Left renal cortex interstitium (tissue), 4 donors: Measurements from ENCODE around the gene SCYL1. TPM values are rescaled to one million over a fixed set of nuclear protein-coding genes. Genes with fewer than 3 reads are reported as not detected.
A peak's percentile ranks its signal among the peaks of the same experiment; 100 is the strongest.

Experiments
- DNase-seq, 4 donors: peaks; one replicate each; pipeline ENCODE4 v3.0.0-alpha.2; 2013; ENCODE audit warnings: low read depth in 4 of 4, low spot score in 2 of 4, missing footprints in 1 of 4
- polyA plus RNA-seq, 4 donors: library from polyadenylated mRNA; unstranded; fragments of 120-200 nt; gene quantifications; one replicate each; pipeline ENCODE4 v1.2.1, GENCODE V29; 2013; ENCODE audit not compliant: insufficient read length in 4 of 4

The SCYL1 gene
- polyA plus RNA-seq, 4 donors = 63.1 to 86.0 (median 75.2) TPM

DNA sequence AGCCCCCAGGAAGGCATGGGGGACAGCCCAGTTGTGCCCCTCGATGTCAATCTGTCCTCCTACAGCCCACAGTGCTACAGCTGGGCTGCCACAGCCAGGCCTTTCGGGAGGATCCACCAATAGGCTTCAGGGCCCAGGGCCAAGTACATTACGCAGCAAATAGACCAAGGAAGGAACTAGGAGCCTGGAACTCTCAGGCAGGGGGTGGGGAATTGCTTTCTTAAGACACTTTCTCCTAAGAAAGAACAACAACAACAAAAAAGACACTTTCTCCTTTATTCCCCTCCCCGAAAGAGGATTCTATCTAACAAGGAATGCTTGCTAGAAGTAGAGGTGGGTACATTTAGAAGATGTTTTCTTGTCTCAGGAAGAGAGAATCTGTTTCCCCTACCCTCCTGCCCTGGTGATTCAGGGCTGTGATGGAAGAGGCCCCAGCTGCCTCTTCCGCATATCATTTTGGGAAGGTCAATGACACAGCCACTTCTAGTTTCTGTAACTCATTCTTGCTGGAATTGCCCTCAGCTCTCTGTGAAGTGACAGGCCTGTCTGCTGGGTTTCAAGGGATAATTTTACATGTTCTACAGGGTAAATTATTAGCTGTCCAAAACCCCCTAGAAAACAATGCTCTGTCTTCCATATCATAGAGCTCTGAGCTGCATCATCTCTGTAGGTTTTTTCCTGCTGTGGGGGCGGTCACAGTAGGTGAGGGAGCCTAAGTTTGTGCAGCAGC lies 32.1 kb upstream of the SCYL1 start:
- peak in 1 of 4 donors; percentile 49 for DNase-seq

DNA sequence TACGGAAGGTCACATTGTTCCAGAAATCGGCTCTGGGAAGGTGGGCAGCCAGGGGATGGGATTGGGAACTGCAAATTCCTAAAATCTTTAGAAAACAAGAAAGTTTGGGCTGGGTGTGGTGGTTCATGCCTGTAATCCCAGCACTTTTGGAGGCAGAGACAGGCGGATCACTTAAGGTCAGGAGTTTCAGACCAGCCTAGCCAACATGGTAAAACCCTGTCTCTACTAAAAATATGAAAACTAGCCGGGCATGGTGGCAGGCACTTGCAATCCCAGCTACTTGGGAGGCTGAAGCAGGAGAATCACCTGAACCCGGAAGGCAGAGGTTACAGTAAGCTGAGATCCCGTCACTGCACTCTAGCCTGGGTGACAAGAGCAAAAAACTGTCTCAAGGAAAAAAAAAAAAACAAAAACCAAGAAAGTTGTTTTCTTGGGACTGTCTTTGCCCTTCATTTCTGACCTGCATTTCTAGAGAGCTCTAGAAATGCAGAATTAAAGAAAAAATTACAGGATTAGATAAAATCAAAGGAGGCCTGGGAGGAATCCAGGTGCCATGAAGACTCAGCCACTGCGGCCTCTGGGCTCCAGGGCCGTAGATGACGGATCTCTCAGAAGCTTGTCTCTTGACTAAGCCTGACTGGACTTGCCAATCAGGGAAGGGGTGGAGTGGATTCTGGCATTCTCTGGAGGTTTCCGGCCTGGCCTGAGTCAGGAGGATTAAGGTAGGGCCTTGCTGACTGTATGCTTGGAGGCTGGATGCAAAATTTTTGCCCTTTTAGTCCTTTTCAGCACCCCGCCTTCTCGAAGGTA lies 31.3 kb upstream of the SCYL1 start:
- DNase-seq = no peak

DNA sequence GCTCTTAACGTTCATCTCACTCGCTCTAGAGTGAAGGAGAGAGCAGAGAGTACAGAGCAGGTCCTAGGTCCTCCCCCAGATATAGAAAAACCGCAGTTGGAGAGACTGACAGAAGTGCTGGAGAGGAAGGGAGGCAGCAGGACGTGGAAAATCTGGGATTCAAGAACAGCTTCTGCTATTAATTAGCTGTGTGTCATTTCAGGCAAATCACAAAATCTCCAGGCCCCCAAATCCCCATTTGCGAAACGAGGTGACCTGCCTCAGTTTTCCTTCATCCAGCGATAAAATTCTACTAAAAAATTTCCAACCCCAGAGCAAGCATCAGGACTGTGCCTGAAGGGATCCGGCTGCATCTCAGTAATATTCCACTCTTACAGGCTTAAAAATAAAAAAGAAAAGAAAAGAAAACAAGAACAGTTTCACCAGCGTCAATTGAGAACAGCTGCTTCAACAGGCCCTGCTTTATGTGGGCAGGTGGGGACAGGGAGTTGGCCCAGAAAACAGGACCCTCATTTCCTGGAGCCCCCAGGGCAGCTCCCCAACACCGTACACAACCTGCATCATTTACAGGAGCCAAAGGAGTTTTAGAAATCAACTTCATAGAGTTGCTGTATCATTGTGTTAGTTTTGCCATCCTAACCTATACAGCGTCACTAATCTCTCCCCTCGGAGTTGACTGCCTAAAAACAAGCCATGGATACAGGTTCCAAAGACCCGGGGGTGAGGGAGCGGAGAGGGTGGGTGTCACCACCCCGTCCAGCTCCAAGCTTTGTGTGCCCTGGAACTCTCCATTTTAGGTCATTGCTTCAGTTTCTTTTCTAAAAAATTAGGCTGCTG lies 28.4 kb upstream of the SCYL1 start:
- no peak for DNase-seq

DNA sequence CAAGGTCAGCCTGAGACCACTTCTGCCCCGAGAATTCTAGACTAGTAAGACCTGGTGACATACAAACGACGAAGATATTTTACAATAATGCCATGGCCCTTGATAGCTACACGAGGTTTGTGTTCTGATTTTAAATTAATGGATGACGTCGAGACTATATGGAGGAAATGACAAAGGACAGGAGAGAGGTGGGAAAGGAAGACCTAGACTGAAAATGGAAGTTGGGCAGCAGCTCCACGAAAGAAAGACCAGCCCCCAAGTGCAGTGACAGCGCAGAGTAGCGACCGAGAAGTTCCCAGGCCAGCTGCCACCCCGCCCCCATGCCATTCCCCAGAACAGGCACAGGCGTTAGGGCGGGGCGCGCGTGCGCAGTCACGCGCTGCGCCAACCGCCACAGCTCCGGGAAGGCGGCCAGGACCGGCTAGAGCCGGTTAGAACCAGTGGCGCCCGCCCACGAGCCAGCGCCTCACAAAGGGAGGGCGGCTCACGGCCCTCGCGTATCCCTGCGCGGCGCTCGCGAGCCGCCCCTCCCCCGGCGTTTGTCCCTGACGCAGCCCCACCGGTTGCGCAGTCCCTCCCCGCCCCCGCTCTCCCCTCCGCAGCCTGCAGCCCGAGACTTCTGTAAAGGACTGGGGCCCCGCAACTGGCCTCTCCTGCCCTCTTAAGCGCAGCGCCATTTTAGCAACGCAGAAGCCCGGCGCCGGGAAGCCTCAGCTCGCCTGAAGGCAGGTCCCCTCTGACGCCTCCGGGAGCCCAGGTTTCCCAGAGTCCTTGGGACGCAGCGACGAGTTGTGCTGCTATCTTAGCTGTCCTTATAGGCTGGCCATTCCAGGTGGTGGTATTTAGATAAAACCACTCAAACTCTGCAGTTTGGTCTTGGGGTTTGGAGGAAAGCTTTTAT lies 27.5 kb upstream of the SCYL1 start:
- peak in 3 of 4 donors; percentile 96 to 98 (median 97) for DNase-seq

DNA sequence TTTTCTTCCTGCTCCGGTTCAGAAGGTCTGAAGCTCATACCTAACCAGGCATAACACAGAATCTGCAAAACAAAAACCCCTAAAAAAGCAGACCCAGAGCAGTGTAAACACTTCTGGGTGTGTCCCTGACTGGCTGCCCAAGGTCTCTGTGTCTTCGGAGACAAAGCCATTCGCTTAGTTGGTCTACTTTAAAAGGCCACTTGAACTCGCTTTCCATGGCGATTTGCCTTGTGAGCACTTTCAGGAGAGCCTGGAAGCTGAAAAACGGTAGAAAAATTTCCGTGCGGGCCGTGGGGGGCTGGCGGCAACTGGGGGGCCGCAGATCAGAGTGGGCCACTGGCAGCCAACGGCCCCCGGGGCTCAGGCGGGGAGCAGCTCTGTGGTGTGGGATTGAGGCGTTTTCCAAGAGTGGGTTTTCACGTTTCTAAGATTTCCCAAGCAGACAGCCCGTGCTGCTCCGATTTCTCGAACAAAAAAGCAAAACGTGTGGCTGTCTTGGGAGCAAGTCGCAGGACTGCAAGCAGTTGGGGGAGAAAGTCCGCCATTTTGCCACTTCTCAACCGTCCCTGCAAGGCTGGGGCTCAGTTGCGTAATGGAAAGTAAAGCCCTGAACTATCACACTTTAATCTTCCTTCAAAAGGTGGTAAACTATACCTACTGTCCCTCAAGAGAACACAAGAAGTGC lies 26.7 kb upstream of the SCYL1 start:
- DNase-seq = peak in 1 of 4 donors; percentile 55

DNA sequence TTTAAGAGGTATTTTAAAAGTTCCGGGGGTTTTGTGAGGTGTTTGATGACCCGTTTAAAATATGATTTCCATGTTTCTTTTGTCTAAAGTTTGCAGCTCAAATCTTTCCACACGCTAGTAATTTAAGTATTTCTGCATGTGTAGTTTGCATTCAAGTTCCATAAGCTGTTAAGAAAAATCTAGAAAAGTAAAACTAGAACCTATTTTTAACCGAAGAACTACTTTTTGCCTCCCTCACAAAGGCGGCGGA lies 26.2 kb upstream of the SCYL1 start:
- DNase-seq = no peak

DNA sequence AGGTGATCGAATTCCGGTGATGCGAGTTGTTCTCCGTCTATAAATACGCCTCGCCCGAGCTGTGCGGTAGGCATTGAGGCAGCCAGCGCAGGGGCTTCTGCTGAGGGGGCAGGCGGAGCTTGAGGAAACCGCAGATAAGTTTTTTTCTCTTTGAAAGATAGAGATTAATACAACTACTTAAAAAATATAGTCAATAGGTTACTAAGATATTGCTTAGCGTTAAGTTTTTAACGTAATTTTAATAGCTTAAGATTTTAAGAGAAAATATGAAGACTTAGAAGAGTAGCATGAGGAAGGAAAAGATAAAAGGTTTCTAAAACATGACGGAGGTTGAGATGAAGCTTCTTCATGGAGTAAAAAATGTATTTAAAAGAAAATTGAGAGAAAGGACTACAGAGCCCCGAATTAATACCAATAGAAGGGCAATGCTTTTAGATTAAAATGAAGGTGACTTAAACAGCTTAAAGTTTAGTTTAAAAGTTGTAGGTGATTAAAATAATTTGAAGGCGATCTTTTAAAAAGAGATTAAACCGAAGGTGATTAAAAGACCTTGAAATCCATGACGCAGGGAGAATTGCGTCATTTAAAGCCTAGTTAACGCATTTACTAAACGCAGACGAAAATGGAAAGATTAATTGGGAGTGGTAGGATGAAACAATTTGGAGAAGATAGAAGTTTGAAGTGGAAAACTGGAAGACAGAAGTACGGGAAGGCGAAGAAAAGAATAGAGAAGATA lies 25.7 kb upstream of the SCYL1 start, which contains the start of gene MALAT1:
Gene MALAT1, plus strand, starts transcription at position 69 of the 736 bp plus-strand sequence.
- peak in 3 of 4 donors; percentile 94 to 96 (median 96) for DNase-seq

DNA sequence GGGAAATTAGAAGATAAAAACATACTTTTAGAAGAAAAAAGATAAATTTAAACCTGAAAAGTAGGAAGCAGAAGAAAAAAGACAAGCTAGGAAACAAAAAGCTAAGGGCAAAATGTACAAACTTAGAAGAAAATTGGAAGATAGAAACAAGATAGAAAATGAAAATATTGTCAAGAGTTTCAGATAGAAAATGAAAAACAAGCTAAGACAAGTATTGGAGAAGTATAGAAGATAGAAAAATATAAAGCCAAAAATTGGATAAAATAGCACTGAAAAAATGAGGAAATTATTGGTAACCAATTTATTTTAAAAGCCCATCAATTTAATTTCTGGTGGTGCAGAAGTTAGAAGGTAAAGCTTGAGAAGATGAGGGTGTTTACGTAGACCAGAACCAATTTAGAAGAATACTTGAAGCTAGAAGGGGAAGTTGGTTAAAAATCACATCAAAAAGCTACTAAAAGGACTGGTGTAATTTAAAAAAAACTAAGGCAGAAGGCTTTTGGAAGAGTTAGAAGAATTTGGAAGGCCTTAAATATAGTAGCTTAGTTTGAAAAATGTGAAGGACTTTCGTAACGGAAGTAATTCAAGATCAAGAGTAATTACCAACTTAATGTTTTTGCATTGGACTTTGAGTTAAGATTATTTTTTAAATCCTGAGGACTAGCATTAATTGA lies 25.0 kb upstream of the SCYL1 start:
- DNase-seq = no peak

DNA sequence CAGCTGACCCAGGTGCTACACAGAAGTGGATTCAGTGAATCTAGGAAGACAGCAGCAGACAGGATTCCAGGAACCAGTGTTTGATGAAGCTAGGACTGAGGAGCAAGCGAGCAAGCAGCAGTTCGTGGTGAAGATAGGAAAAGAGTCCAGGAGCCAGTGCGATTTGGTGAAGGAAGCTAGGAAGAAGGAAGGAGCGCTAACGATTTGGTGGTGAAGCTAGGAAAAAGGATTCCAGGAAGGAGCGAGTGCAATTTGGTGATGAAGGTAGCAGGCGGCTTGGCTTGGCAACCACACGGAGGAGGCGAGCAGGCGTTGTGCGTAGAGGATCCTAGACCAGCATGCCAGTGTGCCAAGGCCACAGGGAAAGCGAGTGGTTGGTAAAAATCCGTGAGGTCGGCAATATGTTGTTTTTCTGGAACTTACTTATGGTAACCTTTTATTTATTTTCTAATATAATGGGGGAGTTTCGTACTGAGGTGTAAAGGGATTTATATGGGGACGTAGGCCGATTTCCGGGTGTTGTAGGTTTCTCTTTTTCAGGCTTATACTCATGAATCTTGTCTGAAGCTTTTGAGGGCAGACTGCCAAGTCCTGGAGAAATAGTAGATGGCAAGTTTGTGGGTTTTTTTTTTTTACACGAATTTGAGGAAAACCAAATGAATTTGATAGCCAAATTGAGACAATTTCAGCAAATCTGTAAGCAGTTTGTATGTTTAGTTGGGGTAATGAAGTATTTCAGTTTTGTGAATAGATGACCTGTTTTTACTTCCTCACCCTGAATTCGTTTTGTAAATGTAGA lies 24.3 kb upstream of the SCYL1 start:
- peak in 1 of 4 donors; percentile 61 for DNase-seq

DNA sequence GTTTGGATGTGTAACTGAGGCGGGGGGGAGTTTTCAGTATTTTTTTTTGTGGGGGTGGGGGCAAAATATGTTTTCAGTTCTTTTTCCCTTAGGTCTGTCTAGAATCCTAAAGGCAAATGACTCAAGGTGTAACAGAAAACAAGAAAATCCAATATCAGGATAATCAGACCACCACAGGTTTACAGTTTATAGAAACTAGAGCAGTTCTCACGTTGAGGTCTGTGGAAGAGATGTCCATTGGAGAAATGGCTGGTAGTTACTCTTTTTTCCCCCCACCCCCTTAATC lies 23.8 kb upstream of the SCYL1 start:
- DNase-seq = no peak

DNA sequence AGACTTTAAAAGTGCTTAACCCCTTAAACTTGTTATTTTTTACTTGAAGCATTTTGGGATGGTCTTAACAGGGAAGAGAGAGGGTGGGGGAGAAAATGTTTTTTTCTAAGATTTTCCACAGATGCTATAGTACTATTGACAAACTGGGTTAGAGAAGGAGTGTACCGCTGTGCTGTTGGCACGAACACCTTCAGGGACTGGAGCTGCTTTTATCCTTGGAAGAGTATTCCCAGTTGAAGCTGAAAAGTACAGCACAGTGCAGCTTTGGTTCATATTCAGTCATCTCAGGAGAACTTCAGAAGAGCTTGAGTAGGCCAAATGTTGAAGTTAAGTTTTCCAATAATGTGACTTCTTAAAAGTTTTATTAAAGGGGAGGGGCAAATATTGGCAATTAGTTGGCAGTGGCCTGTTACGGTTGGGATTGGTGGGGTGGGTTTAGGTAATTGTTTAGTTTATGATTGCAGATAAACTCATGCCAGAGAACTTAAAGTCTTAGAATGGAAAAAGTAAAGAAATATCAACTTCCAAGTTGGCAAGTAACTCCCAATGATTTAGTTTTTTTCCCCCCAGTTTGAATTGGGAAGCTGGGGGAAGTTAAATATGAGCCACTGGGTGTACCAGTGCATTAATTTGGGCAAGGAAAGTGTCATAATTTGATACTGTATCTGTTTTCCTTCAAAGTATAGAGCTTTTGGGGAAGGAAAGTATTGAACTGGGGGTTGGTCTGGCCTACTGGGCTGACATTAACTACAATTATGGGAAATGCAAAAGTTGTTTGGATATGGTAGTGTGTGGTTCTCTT lies 23.2 kb upstream of the SCYL1 start:
- no peak for DNase-seq

DNA sequence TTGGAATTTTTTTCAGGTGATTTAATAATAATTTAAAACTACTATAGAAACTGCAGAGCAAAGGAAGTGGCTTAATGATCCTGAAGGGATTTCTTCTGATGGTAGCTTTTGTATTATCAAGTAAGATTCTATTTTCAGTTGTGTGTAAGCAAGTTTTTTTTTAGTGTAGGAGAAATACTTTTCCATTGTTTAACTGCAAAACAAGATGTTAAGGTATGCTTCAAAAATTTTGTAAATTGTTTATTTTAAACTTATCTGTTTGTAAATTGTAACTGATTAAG lies 22.7 kb upstream of the SCYL1 start:
- no peak for DNase-seq

DNA sequence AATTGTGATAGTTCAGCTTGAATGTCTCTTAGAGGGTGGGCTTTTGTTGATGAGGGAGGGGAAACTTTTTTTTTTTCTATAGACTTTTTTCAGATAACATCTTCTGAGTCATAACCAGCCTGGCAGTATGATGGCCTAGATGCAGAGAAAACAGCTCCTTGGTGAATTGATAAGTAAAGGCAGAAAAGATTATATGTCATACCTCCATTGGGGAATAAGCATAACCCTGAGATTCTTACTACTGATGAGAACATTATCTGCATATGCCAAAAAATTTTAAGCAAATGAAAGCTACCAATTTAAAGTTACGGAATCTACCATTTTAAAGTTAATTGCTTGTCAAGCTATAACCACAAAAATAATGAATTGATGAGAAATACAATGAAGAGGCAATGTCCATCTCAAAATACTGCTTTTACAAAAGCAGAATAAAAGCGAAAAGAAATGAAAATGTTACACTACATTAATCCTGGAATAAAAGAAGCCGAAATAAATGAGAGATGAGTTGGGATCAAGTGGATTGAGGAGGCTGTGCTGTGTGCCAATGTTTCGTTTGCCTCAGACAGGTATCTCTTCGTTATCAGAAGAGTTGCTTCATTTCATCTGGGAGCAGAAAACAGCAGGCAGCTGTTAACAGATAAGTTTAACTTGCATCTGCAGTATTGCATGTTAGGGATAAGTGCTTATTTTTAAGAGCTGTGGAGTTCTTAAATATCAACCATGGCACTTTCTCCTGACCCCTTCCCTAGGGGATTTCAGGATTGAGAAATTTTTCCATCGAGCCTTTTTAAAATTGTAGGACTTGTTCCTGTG lies 22.1 kb upstream of the SCYL1 start:
- DNase-seq = no peak

DNA sequence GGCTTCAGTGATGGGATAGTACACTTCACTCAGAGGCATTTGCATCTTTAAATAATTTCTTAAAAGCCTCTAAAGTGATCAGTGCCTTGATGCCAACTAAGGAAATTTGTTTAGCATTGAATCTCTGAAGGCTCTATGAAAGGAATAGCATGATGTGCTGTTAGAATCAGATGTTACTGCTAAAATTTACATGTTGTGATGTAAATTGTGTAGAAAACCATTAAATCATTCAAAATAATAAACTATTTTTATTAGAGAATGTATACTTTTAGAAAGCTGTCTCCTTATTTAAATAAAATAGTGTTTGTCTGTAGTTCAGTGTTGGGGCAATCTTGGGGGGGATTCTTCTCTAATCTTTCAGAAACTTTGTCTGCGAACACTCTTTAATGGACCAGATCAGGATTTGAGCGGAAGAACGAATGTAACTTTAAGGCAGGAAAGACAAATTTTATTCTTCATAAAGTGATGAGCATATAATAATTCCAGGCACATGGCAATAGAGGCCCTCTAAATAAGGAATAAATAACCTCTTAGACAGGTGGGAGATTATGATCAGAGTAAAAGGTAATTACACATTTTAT lies 21.4 kb upstream of the SCYL1 start:
- peak in 1 of 4 donors; percentile 26 for DNase-seq

DNA sequence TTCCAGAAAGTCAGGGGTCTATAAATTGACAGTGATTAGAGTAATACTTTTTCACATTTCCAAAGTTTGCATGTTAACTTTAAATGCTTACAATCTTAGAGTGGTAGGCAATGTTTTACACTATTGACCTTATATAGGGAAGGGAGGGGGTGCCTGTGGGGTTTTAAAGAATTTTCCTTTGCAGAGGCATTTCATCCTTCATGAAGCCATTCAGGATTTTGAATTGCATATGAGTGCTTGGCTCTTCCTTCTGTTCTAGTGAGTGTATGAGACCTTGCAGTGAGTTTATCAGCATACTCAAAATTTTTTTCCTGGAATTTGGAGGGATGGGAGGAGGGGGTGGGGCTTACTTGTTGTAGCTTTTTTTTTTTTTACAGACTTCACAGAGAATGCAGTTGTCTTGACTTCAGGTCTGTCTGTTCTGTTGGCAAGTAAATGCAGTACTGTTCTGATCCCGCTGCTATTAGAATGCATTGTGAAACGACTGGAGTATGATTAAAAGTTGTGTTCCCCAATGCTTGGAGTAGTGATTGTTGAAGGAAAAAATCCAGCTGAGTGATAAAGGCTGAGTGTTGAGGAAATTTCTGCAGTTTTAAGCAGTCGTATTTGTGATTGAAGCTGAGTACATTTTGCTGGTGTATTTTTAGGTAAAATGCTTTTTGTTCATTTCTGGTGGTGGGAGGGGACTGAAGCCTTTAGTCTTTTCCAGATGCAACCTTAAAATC lies 20.8 kb upstream of the SCYL1 start:
- peak in 2 of 4 donors; percentile 44 to 58 for DNase-seq
